H7 (cell line): ENCODE measurements around the gene DDX31. TPM values are rescaled to one million over a fixed set of nuclear protein-coding genes. Genes with fewer than 3 reads are reported as not detected.
"Not testable (repeated sequence)": the region's sequence is repeated elsewhere in the genome, so short reads cannot be mapped to it uniquely, and the experiment has no call there.

Experiments
- DNase-seq: peaks from one replicate; pipeline ENCODE4 v3.0.0; 2012
- H3K27me3 ChIP-seq: 2 replicates; pipeline ENCODE4 v1.6.0; 2011; ENCODE audit warnings: mild to moderate bottlenecking, low read length; ENCODE audit not compliant: control insufficient read depth, insufficient read depth
- H3K36me3 ChIP-seq: replicated peaks from 2 replicates; pipeline ENCODE4 v1.5.1; 2011; ENCODE audit warnings: low read length; ENCODE audit not compliant: control insufficient read depth, insufficient read depth
- H3K4me3 ChIP-seq: 2 replicates; pipeline ENCODE4 v1.5.1; 2011; ENCODE audit warnings: low read depth, mild to moderate bottlenecking, control low read depth, low read length, moderate library complexity; ENCODE audit not compliant: insufficient read depth
- total RNA-seq: library from RNA; depleted of rRNA; stranded (reverse); fragments of >200 nt; shearing (Covaris generic); gene quantifications from 2 replicates; pipeline ENCODE4 v1.2.3, GENCODE V29; 2014

DDX31 gene
- total RNA-seq, 1 experiment from 2014 or later = 28.9 TPM

- DNase-seq = no peak
- Histone ChIP-seq H3K36me3 (no peaks in the 10 kb centered on the region), H3K4me3 (peak within 1 kb of the TSS; percentile 17; the same call in 1 of the 2 replicates), H3K27me3 (peaks cover 99% of the 10 kb centered on the region)
These were observed 87.5 kb downstream of the DDX31 start, which contains the start of gene BARHL1 for GRCh38 chr9:132582276-132582785. TSS of gene BARHL1 (plus strand) at chr9:132582606. CDS start at chr9:132582798, 192 bp downstream.

DNA sequence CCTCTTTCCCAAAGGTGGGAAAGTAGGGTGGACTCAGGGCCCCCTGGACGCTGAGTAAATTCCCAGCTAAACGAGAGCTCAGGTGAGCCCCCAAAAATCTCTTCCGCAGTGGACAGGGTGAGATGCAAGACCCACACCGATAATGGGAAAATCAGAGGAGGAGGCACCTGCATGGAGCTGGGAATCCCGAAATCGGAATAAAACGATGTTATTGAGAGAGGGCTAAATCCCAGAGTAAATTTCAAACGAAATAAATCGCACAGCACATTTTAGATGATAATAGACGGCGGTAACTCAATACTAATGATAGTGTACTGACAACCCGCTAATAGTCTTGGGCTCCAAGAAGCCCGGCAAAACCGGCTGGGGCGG is 90.4 kb downstream of the DDX31 start:
- no peak overlapping the region for H3K4me3 ChIP-seq

DNA sequence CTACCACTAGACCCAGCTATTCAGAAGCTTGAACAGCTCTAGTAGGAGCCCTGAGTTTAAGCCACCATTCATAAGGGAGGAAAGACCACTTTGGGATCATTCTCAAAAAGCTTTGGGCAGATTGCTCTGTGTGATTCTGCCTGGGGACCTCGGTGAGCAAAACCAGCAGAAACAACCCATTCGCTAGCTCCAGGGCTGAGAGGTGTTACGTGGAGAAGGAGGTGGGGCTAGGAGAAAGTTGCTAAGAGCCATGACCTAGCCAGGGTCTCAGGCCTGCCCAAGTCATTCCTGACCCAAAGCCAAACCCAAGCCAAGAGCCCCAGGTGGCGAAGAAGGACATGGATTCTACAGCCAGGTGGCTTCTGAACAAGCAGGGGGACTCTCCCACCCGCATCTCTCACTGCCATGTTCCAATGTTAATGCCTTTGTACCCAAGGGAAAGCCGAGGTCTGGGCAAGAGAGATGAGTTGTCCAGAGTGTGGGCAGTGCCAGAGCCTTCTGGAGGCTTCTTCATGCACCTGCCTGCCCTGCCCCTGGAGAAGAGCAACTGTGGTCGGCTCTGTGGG is 91.3 kb downstream of the DDX31 start:
- Histone ChIP-seq H3K27me3 (peaks cover 79% of the 10 kb centered on the region), H3K36me3 (no peaks in the 10 kb centered on the region), H3K4me3 (no peak overlapping the region)
- no peak for DNase-seq

More for the DNA sequence above, 90.4 kb downstream of the DDX31 start:
- H3K27me3 ChIP-seq = peaks cover 89% of the 10 kb centered on the region
- H3K36me3 ChIP-seq = no peaks in the 10 kb centered on the region
- no peak for DNase-seq

GRCh38 chr9:132577119-132577518 is 92.7 kb downstream of the DDX31 start:
- Histone ChIP-seq H3K36me3 (no peaks in the 10 kb centered on the region), H3K4me3 (no peak overlapping the region), H3K27me3 (peaks cover 66% of the 10 kb centered on the region)
- no peak for DNase-seq

- Histone ChIP-seq H3K27me3 (peaks cover 54% of the 10 kb centered on the region), H3K4me3 (no peak overlapping the region), H3K36me3 (no peaks in the 10 kb centered on the region)
- no peak for DNase-seq
These were observed 94.0 kb downstream of the DDX31 start for GRCh38 chr9:132575811-132576210.

GRCh38 chr9:132575005-132575609 is 94.7 kb downstream of the DDX31 start:
- Histone ChIP-seq H3K36me3 (no peaks in the 10 kb centered on the region), H3K27me3 (peaks cover 47% of the 10 kb centered on the region), H3K4me3 (no peak overlapping the region)
- DNase-seq = peak; percentile 93

DNA sequence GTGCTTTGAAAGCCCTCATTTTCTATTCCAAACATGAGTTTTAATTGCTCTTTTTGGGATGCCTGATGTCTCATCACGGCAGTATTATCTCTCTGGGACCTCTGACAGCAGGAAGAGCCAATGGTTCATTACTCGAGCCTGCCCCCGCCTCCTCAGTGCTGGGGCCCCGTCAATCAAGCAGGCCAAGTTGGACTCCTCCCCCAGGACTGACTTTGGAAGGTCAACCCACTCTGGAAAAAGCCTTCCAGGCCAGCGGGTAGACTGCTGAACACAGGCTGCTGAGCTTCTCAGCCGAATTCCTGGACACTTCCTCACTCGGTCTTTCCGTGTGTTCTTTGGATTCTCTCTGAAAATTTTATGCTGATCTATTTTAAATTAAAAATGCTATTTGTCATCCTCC is 96.9 kb downstream of the DDX31 start:
- H3K27me3 ChIP-seq = peaks cover 25% of the 10 kb centered on the region
- H3K36me3 ChIP-seq = no peaks in the 10 kb centered on the region
- H3K4me3 ChIP-seq = no peak overlapping the region
- DNase-seq = peak; percentile 88

GRCh38 chr9:132571806-132572600 is 97.8 kb downstream of the DDX31 start:
- Histone ChIP-seq H3K27me3 (peaks cover 16% of the 10 kb centered on the region), H3K4me3 (no peak overlapping the region)

GRCh38 chr9:132568787-132569186 is 101.0 kb downstream of the DDX31 start:
- DNase-seq, H3K4me3 ChIP-seq, H3K36me3 ChIP-seq, H3K27me3 ChIP-seq: not testable (repeated sequence)

More at GRCh38 chr9:132571806-132572600, 97.8 kb downstream of the DDX31 start:
- H3K36me3 ChIP-seq = no peaks in the 10 kb centered on the region
- no peak for DNase-seq

DNA sequence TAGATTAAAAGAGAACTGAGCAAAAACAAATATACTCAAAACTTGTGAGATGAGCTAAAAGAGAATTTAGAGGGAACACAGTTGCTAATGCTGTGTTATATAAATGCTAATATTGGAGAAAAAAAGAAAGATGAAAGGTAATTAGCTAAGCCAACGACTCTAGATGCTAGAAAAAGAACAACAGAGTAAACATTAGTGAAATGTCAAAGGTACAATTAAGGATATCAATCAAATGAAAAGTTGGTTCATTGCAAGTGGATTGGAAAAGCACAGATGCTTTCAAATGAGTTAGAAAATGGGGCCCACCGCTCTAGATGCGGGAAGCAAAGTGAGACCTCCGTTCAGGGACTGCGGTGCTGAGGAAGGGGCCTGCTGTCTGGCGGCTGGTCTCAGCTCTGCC is 105.3 kb downstream of the DDX31 start:
- no peak for DNase-seq
- Histone ChIP-seq H3K27me3 (no peaks in the 10 kb centered on the region), H3K36me3 (no peaks in the 10 kb centered on the region), H3K4me3 (no peak overlapping the region)

DNA sequence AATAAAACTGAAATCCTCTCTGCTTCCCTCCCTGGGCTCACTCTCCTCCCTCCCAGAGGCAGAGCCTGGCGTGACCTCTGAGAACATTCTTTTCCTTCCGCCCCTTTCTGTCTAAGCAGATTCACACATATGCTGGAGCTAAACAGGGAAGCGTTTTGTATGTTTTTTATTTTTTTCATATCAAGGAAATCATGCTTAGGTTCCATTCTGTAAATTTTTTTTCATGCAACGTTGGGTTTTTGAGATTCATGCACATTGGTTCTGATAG is 107.5 kb downstream of the DDX31 start:
- Histone ChIP-seq H3K4me3 (no peak overlapping the region), H3K36me3 (no peaks in the 10 kb centered on the region), H3K27me3 (no peaks in the 10 kb centered on the region)
- DNase-seq = no peak

- Histone ChIP-seq H3K36me3 (no peaks in the 10 kb centered on the region), H3K4me3 (no peak overlapping the region), H3K27me3 (no peaks in the 10 kb centered on the region)
- DNase-seq = no peak
These were observed 109.1 kb downstream of the DDX31 start for GRCh38 chr9:132560616-132561202.

- Histone ChIP-seq H3K36me3 (no peaks in the 10 kb centered on the region), H3K4me3 (no peak overlapping the region), H3K27me3 (no peaks in the 10 kb centered on the region)
- DNase-seq = no peak
These were observed 110.1 kb downstream of the DDX31 start for GRCh38 chr9:132559711-132560110.

DNA sequence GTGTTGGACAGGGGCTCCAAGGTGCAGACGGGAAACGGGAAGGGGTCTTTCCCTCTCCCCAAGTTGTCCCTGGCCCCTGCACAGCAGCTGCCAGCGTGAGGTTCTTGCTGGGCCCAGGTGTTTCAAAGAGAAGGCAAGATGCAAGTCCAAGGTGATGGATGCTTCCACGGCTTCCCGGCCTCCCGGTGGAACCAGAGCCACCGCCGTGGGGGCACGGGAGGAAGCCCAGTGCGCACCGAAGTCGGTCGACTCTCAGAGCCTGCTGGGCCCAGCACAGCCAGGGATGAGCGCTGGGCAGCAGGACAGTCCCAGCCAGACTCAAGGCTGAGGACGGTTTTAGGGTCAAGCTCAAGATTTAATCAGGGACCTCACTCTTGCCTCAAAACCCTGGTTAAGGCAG is 112.6 kb downstream of the DDX31 start:
- Histone ChIP-seq H3K36me3 (no peaks in the 10 kb centered on the region), H3K27me3 (no peaks in the 10 kb centered on the region), H3K4me3 (no peak overlapping the region)
- no peak for DNase-seq

- no peak for DNase-seq
These were observed 113.1 kb downstream of the DDX31 start for GRCh38 chr9:132556714-132557113.

More at GRCh38 chr9:132556714-132557113, 113.1 kb downstream of the DDX31 start:
- H3K4me3 ChIP-seq = no peak overlapping the region
- H3K36me3 ChIP-seq = no peaks in the 10 kb centered on the region
- H3K27me3 ChIP-seq = no peaks in the 10 kb centered on the region
